Measurements from ENCODE around the gene GPS2. TPM values are rescaled to one million over a fixed set of nuclear protein-coding genes. Genes with fewer than 3 reads are reported as not detected.

The GPS2 gene
- total RNA-seq, 1 donor from 2014 or later: 20.5 TPM

DNA sequence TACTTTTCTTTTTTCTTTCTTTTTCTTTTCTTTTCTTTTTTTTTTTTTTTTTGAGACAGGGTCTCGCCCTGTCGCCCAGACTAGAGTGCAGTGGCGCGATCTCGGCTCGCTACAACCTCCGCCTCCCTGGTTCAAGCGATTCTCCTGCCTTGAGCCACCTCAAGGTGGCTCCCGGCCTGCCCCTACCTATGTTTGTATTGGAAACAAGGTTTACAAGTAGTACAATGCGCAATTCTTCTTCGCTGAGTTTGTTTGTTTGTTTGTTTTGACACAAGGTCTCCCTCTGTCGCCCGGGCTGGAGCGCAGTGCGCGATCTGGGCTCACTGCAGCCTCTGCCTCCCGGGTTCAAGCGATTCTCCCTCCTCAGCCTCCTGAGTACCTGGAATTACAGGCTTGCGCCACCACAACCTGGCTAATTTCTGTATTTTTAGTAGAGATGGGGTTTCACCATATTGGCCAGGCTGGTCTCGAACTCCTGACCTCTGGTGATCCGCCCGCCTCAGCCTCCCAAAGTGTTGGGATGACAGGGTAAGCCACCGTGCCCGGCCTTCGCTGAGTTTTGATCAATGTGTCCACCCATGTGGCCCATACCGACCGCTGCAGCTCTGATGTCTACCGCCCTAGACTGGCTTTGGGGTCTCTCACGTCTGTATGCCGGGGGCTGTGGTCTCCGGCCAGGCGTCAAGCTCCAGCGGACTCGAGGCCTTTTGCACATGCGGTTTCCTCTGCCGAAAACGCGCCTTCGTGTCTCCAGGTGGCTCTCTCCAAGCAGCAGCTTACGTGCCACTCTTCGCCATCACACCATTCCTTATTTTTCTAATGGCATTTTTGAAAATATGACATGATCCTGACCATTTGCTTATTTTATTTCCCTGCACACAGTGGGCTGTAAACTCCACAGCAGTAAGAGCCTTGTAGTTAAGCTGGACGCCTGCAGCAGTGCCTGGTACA lies 19.7 kb downstream of the GPS2 start:
- Histone ChIP-seq H2AFZ (replicated peaks) (no peak overlapping the region), H3K36me3 (no peaks in the 10 kb centered on the region), H3K27ac (no peak overlapping the region), H3F3A (ENCODE audit: low read depth) (peaks cover 40% of the 10 kb centered on the region), H3K79me2 (ENCODE audit: low read depth) (no peaks in the 10 kb centered on the region), H3K4me2 (peak overlapping the region; percentile 77), H3K9me3 (ENCODE audit: low read depth) (no peaks in the 10 kb centered on the region), H4K20me1 (ENCODE audit: low read depth) (peaks cover 11% of the 10 kb centered on the region), H3K4me3 (peak overlapping the region; percentile 45), H3K27me3 (peaks cover 93% of the 10 kb centered on the region), H3K9ac (no peak overlapping the region), H3K4me1 (peaks cover 7% of the 10 kb centered on the region)
- Mint-ChIP-seq H3K27me3 (ENCODE audit: insufficient read depth, low read depth) (peaks cover 28% of the 10 kb centered on the region), H3K9me3 (peaks cover 2% of the 10 kb centered on the region), H3K27ac (no peak overlapping the region), H3K4me3 (peak overlapping the region; percentile 80), H3K36me3 (no peaks in the 10 kb centered on the region), H3K4me1 (peaks cover 19% of the 10 kb centered on the region)
- DNase-seq (ENCODE audit: low spot score): peak; percentile 49
- TF ChIP-seq CTCF (IDR thresholded peaks at IDR 0.05): no peak
- no peak for TF ChIP-seq EZH2 (IDR thresholded peaks at IDR 0.05)
- TF ChIP-seq EZH2phosphoT487 (IDR thresholded peaks at IDR 0.05): no peak

- H3K4me3 ChIP-seq: peak within 1 kb of the TSS; percentile 45
- peak within 1 kb of the TSS; percentile 80 for H3K4me3 Mint-ChIP-seq
- no peak within 1 kb of the TSS for H2AFZ ChIP-seq (replicated peaks)
Observed at GRCh38 chr17:7294614-7295153, 20.5 kb downstream of the GPS2 start, which contains the start of gene YBX2. YBX2 (minus strand) TSS chr17:7294639; CDS start chr17:7294500, 139 bp downstream.

More at GRCh38 chr17:7294614-7295153, 20.5 kb downstream of the GPS2 start, which contains the start of gene YBX2:
- no peak within 1 kb of the TSS for H3K27ac Mint-ChIP-seq
- Histone ChIP-seq H3K9ac (no peak within 1 kb of the TSS), H3K27me3 (peaks cover 92% of the 10 kb centered on the region), H3K79me2 (ENCODE audit: low read depth) (no peaks in the 10 kb centered on the region), H3K9me3 (ENCODE audit: low read depth) (no peaks in the 10 kb centered on the region), H3K36me3 (no peaks in the 10 kb centered on the region), H4K20me1 (ENCODE audit: low read depth) (peaks cover 11% of the 10 kb centered on the region), H3K4me1 (peaks cover 7% of the 10 kb centered on the region), H3K4me2 (peak within 1 kb of the TSS; percentile 77), H3F3A (ENCODE audit: low read depth) (peaks cover 40% of the 10 kb centered on the region), H3K27ac (no peak within 1 kb of the TSS)
- peak; percentile 33 for TF ChIP-seq EZH2 (IDR thresholded peaks at IDR 0.05)
- no peak for TF ChIP-seq CTCF (IDR thresholded peaks at IDR 0.05)
- no peak for TF ChIP-seq EZH2phosphoT487 (IDR thresholded peaks at IDR 0.05)
- H3K27me3 Mint-ChIP-seq (ENCODE audit: insufficient read depth, low read depth): peaks cover 28% of the 10 kb centered on the region
- DNase-seq (ENCODE audit: low spot score): peak; percentile 95
- peaks cover 19% of the 10 kb centered on the region for H3K4me1 Mint-ChIP-seq
- no peaks in the 10 kb centered on the region for H3K36me3 Mint-ChIP-seq
- peaks cover 2% of the 10 kb centered on the region for H3K9me3 Mint-ChIP-seq
